ENCODE measurements around the gene YIPF3. TPM values are rescaled to one million over a fixed set of nuclear protein-coding genes. Genes with fewer than 3 reads are reported as not detected.
"Not testable (repeated sequence)": the region's sequence is repeated elsewhere in the genome, so short reads cannot be mapped to it uniquely, and the experiment has no call there.

The YIPF3 gene
- polyA plus RNA-seq, 1 donor from 2014 or later, result 244 TPM

DNA sequence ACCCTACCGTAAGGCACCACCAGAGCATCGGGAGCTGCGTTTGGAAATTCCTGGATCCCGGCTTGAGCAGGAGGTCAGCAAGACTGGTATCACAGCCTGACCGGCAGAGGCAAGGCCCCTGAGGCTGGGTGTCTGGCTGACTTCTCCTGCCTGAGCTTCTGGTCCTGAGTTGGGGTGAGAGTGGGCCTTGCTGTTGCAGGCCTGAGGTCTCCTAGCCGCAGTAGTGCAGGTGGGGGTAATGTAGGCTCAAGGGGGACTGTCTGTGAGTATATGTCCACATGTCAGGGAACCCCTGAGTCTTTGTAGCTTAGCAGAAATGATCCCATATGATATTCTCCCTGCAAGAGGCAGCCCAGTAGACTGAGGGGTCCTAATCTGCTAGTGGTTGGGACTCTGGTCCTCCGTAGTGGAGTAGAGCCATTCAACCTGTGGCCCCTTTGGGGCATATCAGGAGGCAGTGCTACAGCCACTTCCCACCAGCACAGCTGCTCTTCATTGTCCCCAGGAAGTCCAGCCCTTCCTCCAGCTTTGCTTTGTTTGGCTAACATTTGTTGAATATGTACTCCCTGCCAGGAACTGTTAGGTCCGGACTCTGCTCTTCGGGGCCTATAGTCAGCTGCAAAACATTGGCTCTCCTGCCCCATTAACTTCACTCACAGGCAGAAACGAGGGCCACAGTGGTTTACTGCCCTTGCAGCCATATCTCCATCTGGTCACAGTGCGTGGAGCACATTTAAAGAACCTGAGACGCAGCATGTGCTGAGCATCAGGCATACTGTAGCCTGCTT is 17.5 kb downstream of the YIPF3 start:
- H3K9me2 ChIP-seq (ENCODE audit: insufficient read depth, low read length), result no peaks in the 10 kb centered on the region
- no peaks in the 10 kb centered on the region for H4K20me1 ChIP-seq (ENCODE audit: insufficient read depth)
- no peak overlapping the region for H3K9ac ChIP-seq (ENCODE audit: low read length)
- no peaks in the 10 kb centered on the region for H3F3A ChIP-seq (ENCODE audit: insufficient read depth, low read length, poor library complexity, severe bottlenecking)
- no peaks in the 10 kb centered on the region for H3K27me3 ChIP-seq (ENCODE audit: insufficient read depth, low read depth, low read length)
- no peak overlapping the region for H3K4me3 ChIP-seq (ENCODE audit: low read length)
- no peak overlapping the region for H3K4me2 ChIP-seq (ENCODE audit: low read length)
- TF ChIP-seq POLR2AphosphoS5 (IDR thresholded peaks at IDR 0.05), result no peak
- H3K79me2 ChIP-seq (replicated peaks; ENCODE audit: insufficient read depth, low read length), result no peaks in the 10 kb centered on the region
- H2AFZ ChIP-seq (ENCODE audit: low read depth, low read length), result no peak overlapping the region
- no peaks in the 10 kb centered on the region for H3K9me3 ChIP-seq (ENCODE audit: low read length)
- no peaks in the 10 kb centered on the region for H3K36me3 ChIP-seq (ENCODE audit: insufficient read depth, low read length)
- no peak overlapping the region for H3K27ac ChIP-seq (ENCODE audit: low read length)

DNA sequence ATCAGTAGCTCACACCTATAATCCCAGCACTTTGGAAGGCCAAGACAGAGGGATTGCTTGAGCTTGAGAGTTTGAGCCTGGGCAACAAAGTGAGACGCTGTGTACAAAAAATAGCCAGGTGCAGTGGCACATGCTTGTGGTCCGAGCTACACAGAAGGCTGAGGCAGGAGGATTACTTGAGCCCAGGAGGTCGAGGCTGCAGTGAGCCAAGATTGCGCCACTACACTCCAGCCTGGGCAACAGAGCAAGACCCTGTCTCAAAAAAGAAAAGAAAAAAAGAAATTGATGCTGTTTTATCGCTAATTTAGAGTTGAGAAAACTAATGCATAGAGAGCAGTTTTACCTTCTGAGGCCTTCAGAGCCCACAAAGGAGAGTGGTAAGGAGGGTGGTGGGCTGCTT is 18.4 kb downstream of the YIPF3 start:
- not testable (repeated sequence) for H3K9me3 ChIP-seq (ENCODE audit: low read length); H3F3A ChIP-seq (ENCODE audit: insufficient read depth, low read length, poor library complexity, severe bottlenecking); H3K36me3 ChIP-seq (ENCODE audit: insufficient read depth, low read length); H3K9ac ChIP-seq (ENCODE audit: low read length); H2AFZ ChIP-seq (ENCODE audit: low read depth, low read length); H3K9me2 ChIP-seq (ENCODE audit: insufficient read depth, low read length); H3K27me3 ChIP-seq (ENCODE audit: insufficient read depth, low read depth, low read length); H4K20me1 ChIP-seq (ENCODE audit: insufficient read depth); H3K4me2 ChIP-seq (ENCODE audit: low read length); H3K4me3 ChIP-seq (ENCODE audit: low read length); H3K27ac ChIP-seq (ENCODE audit: low read length); H3K79me2 ChIP-seq (replicated peaks; ENCODE audit: insufficient read depth, low read length)

DNA sequence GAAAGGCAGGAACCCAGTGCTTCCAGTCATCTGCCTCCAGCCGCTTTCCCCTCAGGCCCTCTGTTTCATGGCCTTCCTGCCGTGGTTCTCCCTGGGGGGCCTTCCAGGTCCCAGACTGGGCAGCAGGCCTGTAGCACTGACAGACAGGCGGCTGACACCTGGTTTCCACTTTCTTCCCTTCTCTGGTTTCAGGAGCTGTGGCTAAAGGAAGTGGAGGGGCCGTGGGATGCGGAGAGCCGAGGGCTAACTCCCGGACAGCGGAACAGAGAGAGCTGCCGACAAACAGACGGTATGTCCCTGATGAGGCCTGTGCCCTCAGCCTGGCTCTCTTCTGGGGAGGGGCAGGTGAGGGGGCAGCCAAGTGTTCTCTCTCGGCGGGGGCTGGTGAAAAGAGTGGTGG is 19.0 kb downstream of the YIPF3 start:
- no peak overlapping the region for H3K27ac ChIP-seq (ENCODE audit: low read length)
- no peaks in the 10 kb centered on the region for H3K9me3 ChIP-seq (ENCODE audit: low read length)
- H3K9me2 ChIP-seq (ENCODE audit: insufficient read depth, low read length), result no peaks in the 10 kb centered on the region
- H4K20me1 ChIP-seq (ENCODE audit: insufficient read depth), result no peaks in the 10 kb centered on the region
- no peaks in the 10 kb centered on the region for H3K27me3 ChIP-seq (ENCODE audit: insufficient read depth, low read depth, low read length)
- H3K4me2 ChIP-seq (ENCODE audit: low read length), result no peak overlapping the region
- no peak overlapping the region for H3K9ac ChIP-seq (ENCODE audit: low read length)
- H3K4me3 ChIP-seq (ENCODE audit: low read length), result no peak overlapping the region
- H3F3A ChIP-seq (ENCODE audit: insufficient read depth, low read length, poor library complexity, severe bottlenecking), result no peaks in the 10 kb centered on the region
- H2AFZ ChIP-seq (ENCODE audit: low read depth, low read length), result no peak overlapping the region
- no peak for TF ChIP-seq TAF1 (IDR thresholded peaks at IDR 0.05; ENCODE audit: low read depth)
- TF ChIP-seq EZH2 (IDR thresholded peaks at IDR 0.05; ENCODE audit: borderline replicate concordance, insufficient read depth, low read length, poor library complexity, severe bottlenecking), result no peak
- no peaks in the 10 kb centered on the region for H3K36me3 ChIP-seq (ENCODE audit: insufficient read depth, low read length)
- no peaks in the 10 kb centered on the region for H3K79me2 ChIP-seq (replicated peaks; ENCODE audit: insufficient read depth, low read length)

DNA sequence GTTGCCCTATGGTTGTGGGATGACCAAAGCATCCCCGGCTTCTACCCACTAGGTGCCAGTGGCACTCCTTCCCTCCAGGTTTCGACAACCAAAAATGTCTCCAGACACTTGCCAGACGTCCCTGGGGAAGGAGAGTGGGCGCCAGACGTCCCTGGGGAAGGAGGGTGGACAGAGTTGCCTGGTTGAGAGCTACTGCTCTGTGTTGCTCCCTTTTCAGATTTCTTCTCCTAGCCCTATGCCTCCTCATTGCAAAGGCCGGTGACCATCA is 19.7 kb downstream of the YIPF3 start:
- TF ChIP-seq POLR2AphosphoS5 (IDR thresholded peaks at IDR 0.05) (no peak), RAD21 (conservative IDR thresholded peaks at IDR 0.05) (no peak), EZH2 (IDR thresholded peaks at IDR 0.05; ENCODE audit: borderline replicate concordance, insufficient read depth, low read length, poor library complexity, severe bottlenecking) (no peak), SMC3 (conservative IDR thresholded peaks at IDR 0.05; ENCODE audit: poor library complexity) (no peak), MXI1 (conservative IDR thresholded peaks at IDR 0.05; ENCODE audit: poor library complexity, severe bottlenecking) (no peak), EP300 (conservative IDR thresholded peaks at IDR 0.05; ENCODE audit: poor library complexity, severe bottlenecking) (no peak), TAF1 (IDR thresholded peaks at IDR 0.05; ENCODE audit: low read depth) (no peak)
- TF ChIP-seq, protein P1, sequence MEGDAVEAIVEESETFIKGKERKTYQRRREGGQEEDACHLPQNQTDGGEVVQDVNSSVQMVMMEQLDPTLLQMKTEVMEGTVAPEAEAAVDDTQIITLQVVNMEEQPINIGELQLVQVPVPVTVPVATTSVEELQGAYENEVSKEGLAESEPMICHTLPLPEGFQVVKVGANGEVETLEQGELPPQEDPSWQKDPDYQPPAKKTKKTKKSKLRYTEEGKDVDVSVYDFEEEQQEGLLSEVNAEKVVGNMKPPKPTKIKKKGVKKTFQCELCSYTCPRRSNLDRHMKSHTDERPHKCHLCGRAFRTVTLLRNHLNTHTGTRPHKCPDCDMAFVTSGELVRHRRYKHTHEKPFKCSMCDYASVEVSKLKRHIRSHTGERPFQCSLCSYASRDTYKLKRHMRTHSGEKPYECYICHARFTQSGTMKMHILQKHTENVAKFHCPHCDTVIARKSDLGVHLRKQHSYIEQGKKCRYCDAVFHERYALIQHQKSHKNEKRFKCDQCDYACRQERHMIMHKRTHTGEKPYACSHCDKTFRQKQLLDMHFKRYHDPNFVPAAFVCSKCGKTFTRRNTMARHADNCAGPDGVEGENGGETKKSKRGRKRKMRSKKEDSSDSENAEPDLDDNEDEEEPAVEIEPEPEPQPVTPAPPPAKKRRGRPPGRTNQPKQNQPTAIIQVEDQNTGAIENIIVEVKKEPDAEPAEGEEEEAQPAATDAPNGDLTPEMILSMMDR (IDR thresholded peaks at IDR 0.05; ENCODE audit: poor library complexity, severe bottlenecking), result no peak
- TF ChIP-seq, protein P2, sequence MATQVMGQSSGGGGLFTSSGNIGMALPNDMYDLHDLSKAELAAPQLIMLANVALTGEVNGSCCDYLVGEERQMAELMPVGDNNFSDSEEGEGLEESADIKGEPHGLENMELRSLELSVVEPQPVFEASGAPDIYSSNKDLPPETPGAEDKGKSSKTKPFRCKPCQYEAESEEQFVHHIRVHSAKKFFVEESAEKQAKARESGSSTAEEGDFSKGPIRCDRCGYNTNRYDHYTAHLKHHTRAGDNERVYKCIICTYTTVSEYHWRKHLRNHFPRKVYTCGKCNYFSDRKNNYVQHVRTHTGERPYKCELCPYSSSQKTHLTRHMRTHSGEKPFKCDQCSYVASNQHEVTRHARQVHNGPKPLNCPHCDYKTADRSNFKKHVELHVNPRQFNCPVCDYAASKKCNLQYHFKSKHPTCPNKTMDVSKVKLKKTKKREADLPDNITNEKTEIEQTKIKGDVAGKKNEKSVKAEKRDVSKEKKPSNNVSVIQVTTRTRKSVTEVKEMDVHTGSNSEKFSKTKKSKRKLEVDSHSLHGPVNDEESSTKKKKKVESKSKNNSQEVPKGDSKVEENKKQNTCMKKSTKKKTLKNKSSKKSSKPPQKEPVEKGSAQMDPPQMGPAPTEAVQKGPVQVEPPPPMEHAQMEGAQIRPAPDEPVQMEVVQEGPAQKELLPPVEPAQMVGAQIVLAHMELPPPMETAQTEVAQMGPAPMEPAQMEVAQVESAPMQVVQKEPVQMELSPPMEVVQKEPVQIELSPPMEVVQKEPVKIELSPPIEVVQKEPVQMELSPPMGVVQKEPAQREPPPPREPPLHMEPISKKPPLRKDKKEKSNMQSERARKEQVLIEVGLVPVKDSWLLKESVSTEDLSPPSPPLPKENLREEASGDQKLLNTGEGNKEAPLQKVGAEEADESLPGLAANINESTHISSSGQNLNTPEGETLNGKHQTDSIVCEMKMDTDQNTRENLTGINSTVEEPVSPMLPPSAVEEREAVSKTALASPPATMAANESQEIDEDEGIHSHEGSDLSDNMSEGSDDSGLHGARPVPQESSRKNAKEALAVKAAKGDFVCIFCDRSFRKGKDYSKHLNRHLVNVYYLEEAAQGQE (IDR thresholded peaks at IDR 0.05; ENCODE audit: borderline replicate concordance), result no peak
- H3K9ac ChIP-seq (ENCODE audit: low read length), result no peak overlapping the region
- H2AFZ ChIP-seq (ENCODE audit: low read depth, low read length), result no peak overlapping the region
- H3K4me3 ChIP-seq (ENCODE audit: low read length), result no peak overlapping the region
- H3F3A ChIP-seq (ENCODE audit: insufficient read depth, low read length, poor library complexity, severe bottlenecking), result no peaks in the 10 kb centered on the region
- no peaks in the 10 kb centered on the region for H4K20me1 ChIP-seq (ENCODE audit: insufficient read depth)
- no peaks in the 10 kb centered on the region for H3K36me3 ChIP-seq (ENCODE audit: insufficient read depth, low read length)
- no peaks in the 10 kb centered on the region for H3K9me3 ChIP-seq (ENCODE audit: low read length)
- no peak overlapping the region for H3K27ac ChIP-seq (ENCODE audit: low read length)
- H3K27me3 ChIP-seq (ENCODE audit: insufficient read depth, low read depth, low read length), result no peaks in the 10 kb centered on the region
- no peaks in the 10 kb centered on the region for H3K79me2 ChIP-seq (replicated peaks; ENCODE audit: insufficient read depth, low read length)
- no peaks in the 10 kb centered on the region for H3K9me2 ChIP-seq (ENCODE audit: insufficient read depth, low read length)
- H3K4me2 ChIP-seq (ENCODE audit: low read length), result no peak overlapping the region

Data from neural cell (in vitro differentiated cells).